Type B pancreatic cell (in vitro differentiated cells): ENCODE measurements around the gene GANAB. TPM values are rescaled to one million over a fixed set of nuclear protein-coding genes. Genes with fewer than 3 reads are reported as not detected.
A peak's percentile ranks its signal among the peaks of the same experiment; 100 is the strongest.
"Not testable (repeated sequence)": the region's sequence is repeated elsewhere in the genome, so short reads cannot be mapped to it uniquely, and the experiment has no call there.

Source experiments
- DNase-seq: peaks from one replicate; pipeline ENCODE4 v3.0.0; 2021; ENCODE audit warnings: mixed read lengths; ENCODE audit not compliant: unreplicated experiment; ENCODE audit errors: extremely low spot score
- H3K27ac Mint-ChIP-seq: 2 replicates; pipeline ENCODE4 v1.8.0; 2021; ENCODE audit warnings: mild to moderate bottlenecking, mixed read lengths
- H3K27me3 Mint-ChIP-seq: 2 replicates; pipeline ENCODE4 v1.8.0; 2021; ENCODE audit warnings: mixed read lengths
- H3K36me3 Mint-ChIP-seq: 2 replicates; pipeline ENCODE4 v1.8.0; 2021; ENCODE audit warnings: mixed read lengths
- H3K4me1 Mint-ChIP-seq: one replicate; pipeline ENCODE4 v1.8.0; 2021; ENCODE audit warnings: mixed read lengths; ENCODE audit not compliant: unreplicated experiment
- H3K4me3 Mint-ChIP-seq: 2 replicates; pipeline ENCODE4 v1.8.0; 2021; ENCODE audit warnings: mild to moderate bottlenecking, mixed read lengths
- H3K9me3 Mint-ChIP-seq: 2 replicates; pipeline ENCODE4 v1.8.0; 2021; ENCODE audit warnings: mixed read lengths
- total RNA-seq: library from RNA; stranded (reverse); gene quantifications from 2 replicates; pipeline ENCODE4 v1.2.1, GENCODE V29; 2021; ENCODE audit warnings: low replicate concordance
- TF ChIP-seq, protein P1 (sequence below): fragments of 200-600 bp; sonication (generic); conservative IDR thresholded peaks from 2 replicates; pipeline ENCODE4 v1.5.0; 2021; ENCODE audit warnings: antibody characterized with exemption, mild to moderate bottlenecking

The GANAB gene
- total RNA-seq, 1 donor from 2014 or later: 372 TPM

DNA sequence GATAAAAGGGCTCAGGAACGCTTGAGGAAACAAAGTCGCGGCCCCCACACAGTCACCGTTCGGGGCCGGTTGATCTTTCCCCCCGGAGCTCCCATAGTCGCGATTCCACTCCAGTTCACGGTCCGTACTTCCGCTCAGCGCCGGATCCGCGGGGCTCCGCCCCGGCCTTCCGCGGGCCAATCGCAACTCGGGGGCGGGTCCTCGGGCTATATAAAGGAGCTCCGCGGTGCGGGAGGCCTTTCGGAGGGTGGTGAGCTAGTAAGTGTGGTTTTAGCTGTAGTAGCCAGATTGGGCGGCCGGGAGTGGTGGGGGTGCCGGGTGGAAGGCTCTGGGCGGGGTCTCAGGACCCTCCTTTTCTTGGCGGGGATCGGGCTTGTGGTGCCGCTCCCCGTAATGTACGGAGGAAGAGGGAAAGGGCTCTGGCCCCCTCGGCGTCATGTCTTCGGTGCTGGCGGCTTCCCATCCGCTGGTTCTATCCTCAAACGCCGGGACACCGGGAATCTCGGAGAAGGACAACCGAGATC lies 18.7 kb upstream of the GANAB start, which contains the start of the genes C11orf98 and CSKMT:
Gene C11orf98 (minus strand): TSS at position 136 of the 524 bp plus-strand sequence. CDS start 41 bp downstream, at position 95.
Gene CSKMT (plus strand): TSS at position 238 of the 524 bp plus-strand sequence. CDS start 568 bp downstream, outside the sequence.
- Mint-ChIP-seq H3K9me3 (no peaks in the 10 kb centered on the region), H3K36me3 (peaks cover 6% of the 10 kb centered on the region), H3K4me3 (peak within 1 kb of the TSS; percentile 98), H3K4me1 (peaks cover 14% of the 10 kb centered on the region), H3K27ac (peak within 1 kb of the TSS; percentile 95), H3K27me3 (no peaks in the 10 kb centered on the region)
- TF ChIP-seq, protein P1, sequence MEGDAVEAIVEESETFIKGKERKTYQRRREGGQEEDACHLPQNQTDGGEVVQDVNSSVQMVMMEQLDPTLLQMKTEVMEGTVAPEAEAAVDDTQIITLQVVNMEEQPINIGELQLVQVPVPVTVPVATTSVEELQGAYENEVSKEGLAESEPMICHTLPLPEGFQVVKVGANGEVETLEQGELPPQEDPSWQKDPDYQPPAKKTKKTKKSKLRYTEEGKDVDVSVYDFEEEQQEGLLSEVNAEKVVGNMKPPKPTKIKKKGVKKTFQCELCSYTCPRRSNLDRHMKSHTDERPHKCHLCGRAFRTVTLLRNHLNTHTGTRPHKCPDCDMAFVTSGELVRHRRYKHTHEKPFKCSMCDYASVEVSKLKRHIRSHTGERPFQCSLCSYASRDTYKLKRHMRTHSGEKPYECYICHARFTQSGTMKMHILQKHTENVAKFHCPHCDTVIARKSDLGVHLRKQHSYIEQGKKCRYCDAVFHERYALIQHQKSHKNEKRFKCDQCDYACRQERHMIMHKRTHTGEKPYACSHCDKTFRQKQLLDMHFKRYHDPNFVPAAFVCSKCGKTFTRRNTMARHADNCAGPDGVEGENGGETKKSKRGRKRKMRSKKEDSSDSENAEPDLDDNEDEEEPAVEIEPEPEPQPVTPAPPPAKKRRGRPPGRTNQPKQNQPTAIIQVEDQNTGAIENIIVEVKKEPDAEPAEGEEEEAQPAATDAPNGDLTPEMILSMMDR: no peak
- peak; percentile 98 for DNase-seq

DNA sequence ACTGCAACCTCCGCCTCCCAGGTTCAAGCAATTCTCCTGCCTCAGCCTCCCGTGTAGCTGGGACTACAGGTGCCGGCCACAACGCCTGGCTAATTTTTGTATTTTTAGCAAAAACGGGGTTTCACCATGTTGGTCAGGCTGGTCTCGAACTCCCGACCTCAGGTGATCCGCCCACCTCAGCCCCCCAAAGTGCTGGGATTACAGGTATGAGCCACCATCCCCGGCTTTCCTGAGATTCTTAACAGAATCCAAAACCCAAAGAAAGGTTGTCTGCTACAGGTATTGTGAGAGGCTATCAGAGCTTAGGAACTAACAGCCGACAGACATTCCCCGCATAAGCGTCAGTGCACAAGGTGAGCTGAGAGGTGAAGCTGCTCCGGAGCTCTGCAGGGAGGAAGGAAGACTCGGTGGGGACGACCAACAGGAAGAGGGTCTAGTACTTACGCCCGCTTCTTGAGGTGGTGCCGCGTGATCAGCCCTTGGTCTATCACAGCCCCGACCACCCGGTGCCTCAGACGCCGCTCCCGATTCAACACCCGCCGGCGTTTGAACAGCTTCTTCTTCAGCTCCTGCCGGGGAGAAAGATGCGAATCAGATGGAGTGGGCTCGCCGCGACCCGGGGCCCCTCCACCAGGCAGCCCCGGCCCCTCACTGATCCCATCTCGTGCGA lies 18.1 kb upstream of the GANAB start:
- Mint-ChIP-seq H3K4me1 (peaks cover 13% of the 10 kb centered on the region), H3K36me3 (peaks cover 6% of the 10 kb centered on the region), H3K4me3 (peak overlapping the region; percentile 98), H3K9me3 (no peaks in the 10 kb centered on the region), H3K27me3 (no peaks in the 10 kb centered on the region), H3K27ac (peak overlapping the region; percentile 95)
- DNase-seq: no peak
- TF ChIP-seq, protein P1: no peak

DNA sequence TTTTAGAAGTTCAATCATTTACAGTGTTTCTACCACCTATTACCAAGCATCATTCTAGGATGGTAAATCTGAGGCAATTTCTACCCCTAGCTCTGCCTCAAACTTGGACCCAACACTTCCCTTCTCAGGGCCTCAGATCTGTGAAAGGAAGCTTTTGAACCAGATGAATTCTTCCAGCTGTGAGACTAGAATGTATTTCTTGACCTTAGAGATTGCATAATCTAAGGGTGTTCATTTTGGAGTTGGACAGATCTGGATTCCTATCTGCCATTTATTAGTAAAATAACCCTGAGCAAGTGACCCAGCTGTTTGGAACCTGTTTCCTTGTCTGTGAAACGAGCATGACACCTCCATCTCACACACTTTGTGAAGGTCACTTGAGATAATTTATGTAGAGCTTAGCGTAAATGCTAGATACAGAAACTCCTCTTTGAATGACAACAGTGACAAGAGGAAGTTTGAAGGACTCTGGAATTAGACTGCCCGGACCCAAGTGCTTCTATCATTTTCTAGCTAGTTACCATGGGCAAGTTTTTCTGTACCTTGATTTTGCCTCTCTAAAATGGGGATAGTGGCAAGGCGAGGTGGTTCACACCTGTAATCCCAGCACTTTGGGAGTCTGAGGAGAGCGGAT lies 10.5 kb upstream of the GANAB start:
- H3K4me3 Mint-ChIP-seq: peak overlapping the region; percentile 13
- peak overlapping the region; percentile 30 for H3K27ac Mint-ChIP-seq
- H3K36me3 Mint-ChIP-seq: no peaks in the 10 kb centered on the region
- H3K4me1 Mint-ChIP-seq: peaks cover 15% of the 10 kb centered on the region
- no peak for DNase-seq
- TF ChIP-seq, protein P1: no peak
- no peaks in the 10 kb centered on the region for H3K9me3 Mint-ChIP-seq
- H3K27me3 Mint-ChIP-seq: no peaks in the 10 kb centered on the region

DNA sequence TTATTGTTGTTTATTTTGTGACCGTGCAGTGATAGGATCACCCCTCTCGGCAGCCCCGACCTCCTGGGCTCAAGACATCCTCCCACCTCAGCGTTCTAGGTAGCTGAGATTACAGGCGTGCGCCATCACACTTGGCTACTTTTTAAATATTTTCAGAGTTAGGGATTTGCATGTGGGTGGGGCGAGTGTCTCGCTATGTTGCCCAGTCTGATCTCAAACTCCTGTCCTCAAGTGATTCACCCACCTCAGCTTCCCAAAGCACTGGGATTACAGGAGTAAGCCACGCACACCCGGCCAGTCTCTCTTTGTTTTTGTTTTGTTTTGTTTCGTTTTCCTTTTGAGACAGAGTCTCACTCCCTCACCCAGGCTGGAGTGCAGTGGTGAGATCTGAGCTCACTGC lies 7.9 kb upstream of the GANAB start:
- TF ChIP-seq, protein P1: no peak
- H3K27ac Mint-ChIP-seq: peak overlapping the region; percentile 23
- no peak for DNase-seq
- H3K36me3 Mint-ChIP-seq: no peaks in the 10 kb centered on the region
- no peaks in the 10 kb centered on the region for H3K9me3 Mint-ChIP-seq
- H3K4me3 Mint-ChIP-seq: peak overlapping the region; percentile 22
- H3K27me3 Mint-ChIP-seq: no peaks in the 10 kb centered on the region
- H3K4me1 Mint-ChIP-seq: peaks cover 15% of the 10 kb centered on the region

DNA sequence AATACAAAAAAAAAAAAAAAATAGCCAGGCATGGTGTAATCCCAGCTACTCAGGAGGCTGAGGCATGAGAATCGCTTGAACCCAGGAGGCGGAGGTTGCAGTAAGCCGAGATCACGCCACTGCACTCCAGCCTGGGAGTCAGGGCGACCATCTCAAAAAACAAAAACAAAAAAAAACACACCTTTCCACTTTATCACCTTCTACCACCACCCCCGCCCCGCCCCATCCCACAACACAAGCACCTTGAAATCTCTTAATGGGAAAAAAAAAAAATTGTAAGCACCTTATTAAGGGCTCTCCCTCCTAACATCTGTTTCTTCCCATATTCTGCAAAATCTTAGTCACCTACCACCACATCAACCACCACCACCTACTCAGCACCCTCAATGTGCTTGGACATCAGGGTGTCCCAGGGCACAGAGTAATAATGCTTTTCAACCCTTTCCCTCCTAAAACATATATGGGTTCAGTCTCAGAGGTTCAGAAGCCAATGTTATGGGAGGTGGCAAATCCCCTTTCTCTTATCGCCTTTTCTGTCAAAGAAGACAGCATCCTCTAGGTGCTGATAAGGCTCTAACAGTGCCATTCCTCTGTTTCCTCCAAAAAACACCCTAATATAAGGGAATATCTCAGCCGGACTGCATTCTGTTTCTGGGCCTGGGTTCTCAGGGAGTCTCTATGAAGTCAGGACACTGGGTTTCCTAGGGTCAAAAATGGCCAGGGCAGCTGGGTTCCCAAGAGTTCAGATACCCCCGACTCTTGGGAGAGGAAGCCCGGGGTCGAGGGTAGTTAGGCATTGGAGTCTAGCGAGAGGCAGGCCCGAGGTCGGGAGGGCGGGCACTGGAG lies 6.0 kb upstream of the GANAB start:
- no peak for DNase-seq
- TF ChIP-seq, protein P1: no peak
- no peaks in the 10 kb centered on the region for H3K9me3 Mint-ChIP-seq
- H3K27me3 Mint-ChIP-seq: no peaks in the 10 kb centered on the region
- peaks cover 15% of the 10 kb centered on the region for H3K4me1 Mint-ChIP-seq
- peak overlapping the region; percentile 93 for H3K4me3 Mint-ChIP-seq
- no peaks in the 10 kb centered on the region for H3K36me3 Mint-ChIP-seq
- peak overlapping the region; percentile 97 for H3K27ac Mint-ChIP-seq

DNA sequence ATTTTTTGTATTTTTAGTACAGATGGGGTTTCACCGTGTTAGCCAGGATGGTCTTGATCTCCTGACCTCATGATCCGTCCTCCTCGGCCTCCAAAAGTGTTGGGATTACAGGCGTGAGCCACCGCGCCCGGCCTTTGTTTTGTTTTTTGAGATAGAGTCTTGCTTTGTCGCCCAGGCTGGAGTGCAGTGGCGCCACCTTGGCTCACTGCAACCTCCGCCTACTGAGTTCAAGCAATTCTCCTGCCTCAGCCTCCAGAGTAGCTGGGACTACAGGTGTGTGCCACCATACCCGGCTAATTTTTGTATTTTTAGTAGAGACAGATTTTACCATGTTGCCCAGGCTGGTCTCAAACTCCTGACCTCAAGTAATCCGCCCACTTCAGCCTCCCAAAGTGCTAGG lies 3.9 kb upstream of the GANAB start:
- H3K27me3 Mint-ChIP-seq, DNase-seq, H3K9me3 Mint-ChIP-seq, H3K27ac Mint-ChIP-seq, H3K4me3 Mint-ChIP-seq, H3K36me3 Mint-ChIP-seq: not testable (repeated sequence)
- H3K4me1 Mint-ChIP-seq: peaks cover 17% of the 10 kb centered on the region
